NK-92 (cell line): ENCODE measurements around the gene NAA10.

ENCODE experiments used
- DNase-seq: peaks from one replicate; lab custom pipeline; 2025; ENCODE audit not compliant: unreplicated experiment; lab: John Stamatoyannopoulos, UW

NAA10 gene

DNA sequence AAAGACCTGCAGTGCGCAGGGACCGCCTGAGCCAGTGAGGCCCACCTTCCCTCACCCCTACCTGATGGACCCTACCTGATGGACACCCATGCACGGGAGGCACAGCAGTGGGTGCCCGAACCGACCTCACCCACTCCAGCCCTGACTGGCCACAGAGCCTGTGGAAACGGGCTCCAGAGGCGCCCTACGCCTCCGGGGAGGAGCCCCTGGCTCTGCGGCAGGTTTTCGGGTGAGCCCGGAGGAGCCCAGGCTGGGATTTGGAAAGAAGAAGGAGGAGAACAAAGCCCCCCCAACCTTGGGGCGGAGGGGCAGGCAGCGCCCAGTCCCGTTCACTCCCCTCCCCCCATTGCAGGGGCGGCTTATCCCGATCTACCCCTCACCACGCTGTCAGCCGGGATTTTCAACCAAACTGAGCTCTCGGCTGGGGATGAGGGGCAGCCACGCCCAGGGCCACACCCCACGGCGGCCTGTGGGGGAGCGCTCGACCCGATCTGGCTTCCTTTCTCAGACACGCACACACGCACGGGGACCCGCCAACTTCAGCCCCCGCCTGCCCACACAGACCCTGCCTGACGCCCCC lies 49.5 kb downstream of the NAA10 start:
- DNase-seq: no peak

DNA sequence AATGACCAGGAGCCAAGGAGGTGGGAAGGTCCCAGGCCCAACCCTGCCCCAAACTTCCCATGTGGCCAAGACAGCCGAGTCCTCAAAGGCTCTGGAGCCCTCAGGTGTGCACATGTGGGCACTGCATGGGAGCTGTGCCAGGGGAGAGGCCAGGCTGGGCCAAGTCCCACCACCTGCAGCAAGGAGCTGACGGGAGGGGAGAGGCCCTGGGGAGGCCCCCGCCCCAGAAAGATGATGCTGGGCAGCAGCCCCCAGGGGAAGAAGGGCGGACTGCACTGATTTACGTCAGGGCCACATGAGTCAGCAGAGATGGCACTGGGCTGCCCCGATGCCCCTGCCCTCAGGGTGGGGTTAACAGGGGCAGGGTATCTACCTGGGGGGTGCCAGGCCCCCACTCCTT lies 50.2 kb downstream of the NAA10 start:
- no peak for DNase-seq

DNA sequence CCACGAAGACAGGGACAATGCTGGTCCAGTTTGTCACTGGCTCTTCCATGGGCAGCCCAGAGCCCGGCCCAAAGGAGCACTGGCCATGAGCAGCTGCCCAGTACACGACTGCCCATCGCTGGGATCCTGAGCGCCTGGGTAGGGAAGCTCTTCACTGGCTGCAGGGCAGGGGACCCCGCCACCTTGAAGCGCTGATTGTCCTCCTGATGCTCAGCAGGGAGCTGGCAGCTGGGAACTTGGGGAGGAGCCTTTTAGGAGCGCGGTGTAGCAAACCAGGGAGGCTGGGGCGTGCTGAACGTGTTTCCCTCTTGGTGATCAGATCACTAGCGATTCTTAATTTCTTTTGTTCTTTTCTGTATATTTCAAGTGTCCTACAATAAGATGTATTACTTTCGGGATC lies 50.7 kb downstream of the NAA10 start:
- no peak for DNase-seq

DNA sequence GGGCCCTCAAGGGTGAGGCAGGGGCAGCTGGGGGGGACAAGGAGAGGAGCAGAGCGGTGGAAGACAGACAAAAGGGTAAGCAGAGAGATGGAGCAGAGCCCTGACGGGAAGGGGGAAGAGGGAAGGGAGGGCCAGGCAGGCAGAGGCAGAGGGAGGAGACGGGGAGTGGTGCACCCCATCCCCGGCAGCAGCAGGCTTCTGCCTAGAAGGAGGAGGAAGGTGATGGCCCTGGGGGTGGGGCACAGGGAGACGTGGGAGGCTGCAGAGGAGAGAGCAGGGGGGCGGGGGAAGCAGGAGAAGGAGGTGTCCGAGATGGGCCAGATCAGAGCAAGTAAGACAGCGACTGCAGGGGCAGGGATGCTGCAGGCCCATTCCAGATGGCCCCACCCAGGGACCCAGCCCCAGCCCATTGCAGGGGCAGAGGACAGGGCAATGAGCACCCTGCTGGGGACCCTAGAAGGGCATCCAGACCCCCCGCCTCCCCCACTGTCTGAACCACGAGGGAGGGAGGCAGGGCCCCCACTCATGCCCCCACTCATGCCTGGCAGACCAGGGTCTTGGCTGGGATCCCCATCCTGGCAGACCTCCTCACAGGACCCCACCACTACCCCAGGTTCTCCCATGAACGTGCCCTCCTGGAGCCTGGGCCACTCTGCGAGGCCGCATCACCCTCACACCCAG lies 51.5 kb downstream of the NAA10 start:
- no peak for DNase-seq

DNA sequence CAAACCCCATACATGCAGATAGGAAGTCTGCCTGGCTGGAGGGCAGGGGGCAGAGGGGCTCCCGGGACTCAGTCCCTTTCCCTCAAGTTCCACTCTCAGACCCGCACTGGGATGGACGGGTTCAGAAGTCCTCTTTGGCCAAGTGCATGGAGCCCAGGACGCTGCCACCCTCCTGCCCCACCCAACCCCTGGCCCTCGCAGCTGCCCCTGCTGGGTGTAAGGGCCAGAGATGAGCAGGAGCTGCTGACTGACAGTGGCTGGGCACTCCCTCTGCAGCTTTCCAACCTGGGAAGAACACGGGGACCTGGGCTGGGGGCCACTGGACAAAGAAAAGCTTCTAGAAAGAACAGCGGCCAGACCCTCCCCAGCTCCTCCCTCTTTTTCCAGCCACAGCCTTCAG lies 52.3 kb downstream of the NAA10 start:
- no peak for DNase-seq

DNA sequence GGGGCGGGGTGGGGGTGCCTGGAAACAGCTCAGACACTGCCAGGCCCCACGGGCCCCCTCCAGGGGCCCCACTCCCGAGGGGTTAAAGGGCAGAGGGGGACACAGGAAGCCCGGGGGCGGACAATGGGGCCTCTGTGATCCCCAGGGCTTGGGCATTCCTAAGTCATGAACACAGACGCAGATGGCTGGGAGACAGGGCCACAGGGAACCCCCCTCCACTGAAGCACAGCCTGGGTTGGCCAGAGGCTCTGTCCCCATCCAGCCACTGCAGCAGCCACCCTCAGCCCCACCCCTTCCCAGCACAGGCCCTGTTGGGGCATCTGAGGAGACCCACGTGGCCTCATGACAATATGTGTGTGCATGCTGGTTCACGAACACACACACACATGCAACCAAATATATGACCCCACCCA lies 52.7 kb downstream of the NAA10 start:
- DNase-seq: no peak

DNA sequence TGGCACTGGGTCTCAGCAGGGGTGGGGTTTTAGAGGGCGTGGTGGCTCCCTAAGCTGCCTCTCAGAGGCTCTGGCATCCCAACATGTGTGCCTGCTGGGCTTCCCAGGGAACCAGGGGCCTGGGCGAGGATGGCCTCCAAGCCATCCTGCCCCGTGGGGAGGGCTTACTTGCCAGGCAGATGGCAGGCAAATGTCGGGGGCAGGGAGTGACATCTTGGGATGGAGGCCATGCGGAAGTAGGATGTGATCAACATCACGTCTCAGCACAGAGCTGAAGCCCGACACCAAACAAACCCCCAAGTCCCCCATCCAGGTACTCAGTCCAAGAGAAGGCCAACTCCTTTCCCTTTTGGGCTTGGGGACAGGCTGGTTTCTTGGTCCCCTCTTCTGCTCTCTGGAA lies 53.6 kb downstream of the NAA10 start:
- no peak for DNase-seq

DNA sequence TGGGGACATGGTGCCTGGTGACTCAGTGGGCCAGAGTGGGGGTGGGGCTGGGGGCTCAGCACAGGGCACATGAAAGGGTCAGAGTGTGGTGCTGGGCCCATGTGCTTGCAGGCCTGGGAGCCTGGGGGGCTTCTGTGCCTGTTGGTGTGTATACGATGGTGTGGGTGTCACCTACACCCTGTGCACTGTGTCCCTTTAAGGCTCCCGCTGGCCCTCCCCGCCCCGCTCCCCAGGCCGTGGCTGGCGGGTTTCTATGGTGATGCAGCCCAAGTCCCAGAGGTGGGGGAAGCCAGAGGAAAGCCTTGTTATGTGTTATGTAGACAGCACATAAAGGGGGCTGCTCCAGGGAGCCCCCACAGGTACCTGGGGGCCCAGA lies 54.4 kb downstream of the NAA10 start:
- DNase-seq: no peak

DNA sequence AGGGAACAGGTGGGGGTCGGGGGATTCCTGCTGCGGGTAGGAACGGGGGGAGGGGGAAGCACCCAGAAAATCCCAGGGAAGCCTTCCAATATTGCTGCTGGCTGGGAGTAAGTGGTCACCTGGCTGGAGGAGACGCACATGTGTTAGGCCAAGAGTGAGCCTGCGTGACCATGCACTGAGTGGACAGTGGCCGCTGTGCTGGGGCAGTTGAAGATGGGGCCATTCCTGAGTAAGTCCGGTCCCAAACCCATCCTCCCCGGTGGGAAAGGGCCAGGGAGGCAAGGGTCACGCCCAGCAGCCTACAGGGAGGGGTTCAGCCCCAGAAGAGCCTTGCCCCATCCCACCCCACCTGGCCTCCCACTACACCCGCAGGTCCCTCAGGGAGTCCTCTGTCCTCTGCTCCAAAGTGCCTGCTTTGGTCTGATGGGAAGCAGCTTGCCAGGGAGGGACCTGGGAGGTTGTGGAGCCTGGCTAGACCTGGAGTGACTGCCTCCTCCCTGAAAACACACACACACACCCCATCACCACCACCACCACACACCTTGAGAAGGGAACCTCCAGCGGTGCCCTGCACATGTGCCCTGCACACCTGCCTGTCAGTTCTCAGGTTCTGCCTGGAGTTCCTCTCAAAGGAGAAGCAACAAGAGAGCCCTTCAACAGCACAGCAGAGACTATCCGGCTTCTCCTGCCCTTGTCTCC lies 54.9 kb downstream of the NAA10 start:
- DNase-seq: no peak
